Left ventricle myocardium inferior (tissue), 1 donor: ENCODE results near the gene KCNJ10. TPM values are rescaled to one million over a fixed set of nuclear protein-coding genes. Genes with fewer than 3 reads are reported as not detected.

Experiments
- DNase-seq: peaks from one replicate; pipeline ENCODE4 v3.0.0-alpha.2; 2020
- H3K27ac ChIP-seq: fragments of 200-600 bp; replicated peaks from 2 replicates; pipeline ENCODE4 v1.8.0; 2021
- H3K27me3 ChIP-seq: fragments of 200-600 bp; 2 replicates; pipeline ENCODE4 v1.8.0; 2021; ENCODE audit warnings: low read depth
- H3K36me3 ChIP-seq: fragments of 200-600 bp; 2 replicates; pipeline ENCODE4 v1.8.0; 2021
- H3K4me1 ChIP-seq: fragments of 200-600 bp; 2 replicates; pipeline ENCODE4 v1.8.0; 2021
- H3K4me3 ChIP-seq: fragments of 200-600 bp; 2 replicates; pipeline ENCODE4 v1.8.0; 2021; ENCODE audit warnings: mild to moderate bottlenecking, moderate library complexity
- H3K9me3 ChIP-seq: fragments of 200-600 bp; replicated peaks from 2 replicates; pipeline ENCODE4 v1.8.0; 2021
- intact Hi-C: fragments of 100-400 bp; cut with micrococcal nuclease; formaldehyde crosslinking; loops from one replicate; pipeline ENCODE4 v1.11.0; 2022
- total RNA-seq: library from RNA; stranded (reverse); fragmentation: NEBNext Ultra II Directional; extraction: Animal tissue kit (Norgen Biotek cat#: 25700); gene quantifications from one replicate; pipeline ENCODE4 v1.2.1, GENCODE V29; 2021
- TF ChIP-seq, protein P1 (sequence below): fragments of 200-600 bp; IDR thresholded peaks from 2 replicates; pipeline ENCODE4 v1.8.0; 2021; ENCODE audit warnings: antibody characterized with exemption, mild to moderate bottlenecking, borderline replicate concordance
- donor health status: DM: no; HTN: yes; CAD: no; lungs with severe emphysema.

KCNJ10 gene
- total RNA-seq, 1 donor from 2014 or later = not detected

GRCh38 chr1:159980076-159980475, 89.9 kb downstream of the KCNJ10 start:
- no peaks in the 10 kb centered on the region for H3K4me1 ChIP-seq
- no peaks in the 10 kb centered on the region for H3K9me3 ChIP-seq
- no peak for DNase-seq
- intact Hi-C loops = no loop called here
- H3K27me3 ChIP-seq = peaks cover 14% of the 10 kb centered on the region
- no peaks in the 10 kb centered on the region for H3K36me3 ChIP-seq
- TF ChIP-seq, protein P1, sequence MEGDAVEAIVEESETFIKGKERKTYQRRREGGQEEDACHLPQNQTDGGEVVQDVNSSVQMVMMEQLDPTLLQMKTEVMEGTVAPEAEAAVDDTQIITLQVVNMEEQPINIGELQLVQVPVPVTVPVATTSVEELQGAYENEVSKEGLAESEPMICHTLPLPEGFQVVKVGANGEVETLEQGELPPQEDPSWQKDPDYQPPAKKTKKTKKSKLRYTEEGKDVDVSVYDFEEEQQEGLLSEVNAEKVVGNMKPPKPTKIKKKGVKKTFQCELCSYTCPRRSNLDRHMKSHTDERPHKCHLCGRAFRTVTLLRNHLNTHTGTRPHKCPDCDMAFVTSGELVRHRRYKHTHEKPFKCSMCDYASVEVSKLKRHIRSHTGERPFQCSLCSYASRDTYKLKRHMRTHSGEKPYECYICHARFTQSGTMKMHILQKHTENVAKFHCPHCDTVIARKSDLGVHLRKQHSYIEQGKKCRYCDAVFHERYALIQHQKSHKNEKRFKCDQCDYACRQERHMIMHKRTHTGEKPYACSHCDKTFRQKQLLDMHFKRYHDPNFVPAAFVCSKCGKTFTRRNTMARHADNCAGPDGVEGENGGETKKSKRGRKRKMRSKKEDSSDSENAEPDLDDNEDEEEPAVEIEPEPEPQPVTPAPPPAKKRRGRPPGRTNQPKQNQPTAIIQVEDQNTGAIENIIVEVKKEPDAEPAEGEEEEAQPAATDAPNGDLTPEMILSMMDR = no peak
- no peak overlapping the region for H3K4me3 ChIP-seq
- no peak overlapping the region for H3K27ac ChIP-seq

GRCh38 chr1:159979257-159979656, 90.7 kb downstream of the KCNJ10 start:
- DNase-seq = no peak
- H3K36me3 ChIP-seq = no peaks in the 10 kb centered on the region
- no peaks in the 10 kb centered on the region for H3K4me1 ChIP-seq
- no peaks in the 10 kb centered on the region for H3K9me3 ChIP-seq
- no peak overlapping the region for H3K4me3 ChIP-seq
- intact Hi-C loops = no loop called here
- no peak overlapping the region for H3K27ac ChIP-seq
- TF ChIP-seq, protein P1 = no peak
- H3K27me3 ChIP-seq = peaks cover 20% of the 10 kb centered on the region

DNA sequence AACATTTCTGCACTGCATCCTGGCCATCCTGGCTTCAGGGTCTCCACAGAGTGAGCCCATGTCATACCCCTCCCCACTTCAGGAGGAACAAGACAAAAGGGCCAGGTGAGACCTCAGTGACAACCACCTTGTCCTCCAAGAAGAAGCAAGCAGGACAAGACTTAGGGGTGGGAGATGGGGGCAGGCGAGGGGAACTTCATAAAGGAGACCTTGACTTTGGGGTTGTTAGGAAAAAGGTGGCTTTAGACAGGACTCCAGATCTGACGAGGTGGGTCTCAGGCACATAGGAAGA, 91.9 kb downstream of the KCNJ10 start:
- Histone ChIP-seq H3K36me3 (no peaks in the 10 kb centered on the region), H3K27ac (no peak overlapping the region), H3K4me1 (no peaks in the 10 kb centered on the region), H3K4me3 (no peak overlapping the region), H3K9me3 (no peaks in the 10 kb centered on the region), H3K27me3 (peaks cover 23% of the 10 kb centered on the region)
- intact Hi-C loops = no loop called here
- no peak for DNase-seq
- TF ChIP-seq, protein P1 = no peak

GRCh38 chr1:159977364-159978106, 92.4 kb downstream of the KCNJ10 start:
- intact Hi-C loops = no loop called here
- Histone ChIP-seq H3K4me1 (no peaks in the 10 kb centered on the region), H3K4me3 (no peak overlapping the region), H3K27ac (no peak overlapping the region), H3K36me3 (no peaks in the 10 kb centered on the region), H3K27me3 (peaks cover 23% of the 10 kb centered on the region), H3K9me3 (no peaks in the 10 kb centered on the region)
- TF ChIP-seq, protein P1 = no peak
- no peak for DNase-seq

GRCh38 chr1:159974350-159974965, 95.5 kb downstream of the KCNJ10 start:
- DNase-seq = no peak
- intact Hi-C loops = no loop called here
- H3K36me3 ChIP-seq = no peaks in the 10 kb centered on the region

More at GRCh38 chr1:159974350-159974965, 95.5 kb downstream of the KCNJ10 start:
- Histone ChIP-seq H3K27me3 (peaks cover 23% of the 10 kb centered on the region), H3K9me3 (no peaks in the 10 kb centered on the region), H3K4me3 (no peak overlapping the region), H3K27ac (no peak overlapping the region), H3K4me1 (peaks cover 13% of the 10 kb centered on the region)
- TF ChIP-seq, protein P1 = no peak
